Progenitor cell of endocrine pancreas (in vitro differentiated cells): ENCODE data around the gene ADARB2. TPM values are rescaled to one million over a fixed set of nuclear protein-coding genes. Genes with fewer than 3 reads are reported as not detected.

Source experiments
- DNase-seq: peaks from one replicate; pipeline ENCODE4 v3.0.0; 2021; ENCODE audit warnings: low spot score; ENCODE audit not compliant: unreplicated experiment
- H3K27ac Mint-ChIP-seq: 2 replicates; pipeline ENCODE4 v1.8.0; 2021; ENCODE audit warnings: mild to moderate bottlenecking, moderate library complexity, mixed read lengths
- H3K27me3 Mint-ChIP-seq: 2 replicates; pipeline ENCODE4 v1.8.0; 2021; ENCODE audit warnings: mixed read lengths
- H3K36me3 Mint-ChIP-seq: 2 replicates; pipeline ENCODE4 v1.8.0; 2022; ENCODE audit warnings: mixed read lengths; ENCODE audit not compliant: insufficient read depth
- H3K4me1 Mint-ChIP-seq: 2 replicates; pipeline ENCODE4 v1.8.0; 2021; ENCODE audit warnings: low read depth, mixed read lengths
- H3K4me3 Mint-ChIP-seq: 2 replicates; pipeline ENCODE4 v1.8.0; 2021; ENCODE audit warnings: low read depth, mild to moderate bottlenecking, moderate library complexity, mixed read lengths
- H3K9me3 Mint-ChIP-seq: 2 replicates; pipeline ENCODE4 v1.8.0; 2021; ENCODE audit warnings: low read depth, mixed read lengths
- total RNA-seq: library from RNA; stranded (reverse); gene quantifications from 2 replicates; pipeline ENCODE4 v1.2.1, GENCODE V29; 2021
- TF ChIP-seq, protein P1 (sequence below): fragments of 200-600 bp; sonication (generic); IDR thresholded peaks from one replicate; pipeline ENCODE4 v1.5.0; 2021; ENCODE audit warnings: antibody characterized with exemption, mild to moderate bottlenecking; ENCODE audit not compliant: unreplicated experiment

The ADARB2 gene
- total RNA-seq, 1 donor from 2014 or later = 1.3 TPM

DNA sequence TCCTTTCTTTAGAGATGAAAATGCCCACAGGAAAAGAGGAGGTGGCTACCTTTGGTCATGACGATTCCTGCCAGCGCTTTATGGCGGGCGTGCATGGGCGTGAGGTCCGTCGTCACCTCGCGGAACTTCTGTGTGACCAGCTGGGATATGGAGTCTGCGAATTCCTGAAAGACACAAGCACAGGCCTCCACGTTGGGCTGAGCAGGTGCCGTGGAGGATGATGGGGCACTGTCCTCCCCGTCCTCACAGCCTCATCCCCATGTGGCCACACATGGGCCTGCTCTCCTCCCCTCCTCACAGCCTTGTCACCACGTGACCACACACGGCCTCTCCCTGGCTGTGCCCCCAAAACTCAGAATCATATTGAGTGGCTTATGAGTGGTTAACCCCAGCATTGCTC is 466.4 kb downstream of the ADARB2 start:
- Mint-ChIP-seq H3K27me3 (peaks cover 8% of the 10 kb centered on the region), H3K9me3 (no peaks in the 10 kb centered on the region), H3K4me1 (no peaks in the 10 kb centered on the region), H3K36me3 (no peaks in the 10 kb centered on the region), H3K4me3 (no peak overlapping the region), H3K27ac (peak overlapping the region; percentile 70)
- TF ChIP-seq, protein P1, sequence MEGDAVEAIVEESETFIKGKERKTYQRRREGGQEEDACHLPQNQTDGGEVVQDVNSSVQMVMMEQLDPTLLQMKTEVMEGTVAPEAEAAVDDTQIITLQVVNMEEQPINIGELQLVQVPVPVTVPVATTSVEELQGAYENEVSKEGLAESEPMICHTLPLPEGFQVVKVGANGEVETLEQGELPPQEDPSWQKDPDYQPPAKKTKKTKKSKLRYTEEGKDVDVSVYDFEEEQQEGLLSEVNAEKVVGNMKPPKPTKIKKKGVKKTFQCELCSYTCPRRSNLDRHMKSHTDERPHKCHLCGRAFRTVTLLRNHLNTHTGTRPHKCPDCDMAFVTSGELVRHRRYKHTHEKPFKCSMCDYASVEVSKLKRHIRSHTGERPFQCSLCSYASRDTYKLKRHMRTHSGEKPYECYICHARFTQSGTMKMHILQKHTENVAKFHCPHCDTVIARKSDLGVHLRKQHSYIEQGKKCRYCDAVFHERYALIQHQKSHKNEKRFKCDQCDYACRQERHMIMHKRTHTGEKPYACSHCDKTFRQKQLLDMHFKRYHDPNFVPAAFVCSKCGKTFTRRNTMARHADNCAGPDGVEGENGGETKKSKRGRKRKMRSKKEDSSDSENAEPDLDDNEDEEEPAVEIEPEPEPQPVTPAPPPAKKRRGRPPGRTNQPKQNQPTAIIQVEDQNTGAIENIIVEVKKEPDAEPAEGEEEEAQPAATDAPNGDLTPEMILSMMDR = no peak
- DNase-seq = no peak

DNA sequence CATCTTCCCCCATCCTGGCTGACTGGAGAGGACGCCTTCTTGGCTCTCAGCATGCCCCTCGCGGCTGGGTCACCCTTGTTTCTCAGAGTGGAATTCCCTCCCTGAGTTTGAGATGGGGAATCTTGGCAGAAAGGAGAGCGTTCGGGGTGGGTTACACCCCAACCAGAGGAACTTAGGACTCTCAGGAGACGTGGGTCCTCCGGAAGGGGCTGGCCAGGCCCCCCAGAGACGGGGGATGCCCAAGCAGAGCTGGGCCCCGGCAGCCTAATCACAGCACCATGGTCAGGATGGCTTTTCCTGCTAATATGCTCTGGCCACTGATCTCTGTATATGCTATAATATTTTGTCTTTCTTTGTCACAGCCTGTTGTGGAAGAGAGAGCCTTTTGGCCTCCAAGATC is 466.8 kb downstream of the ADARB2 start:
- no peak for DNase-seq
- no peak overlapping the region for H3K27ac Mint-ChIP-seq
- no peaks in the 10 kb centered on the region for H3K4me1 Mint-ChIP-seq
- peaks cover 8% of the 10 kb centered on the region for H3K27me3 Mint-ChIP-seq
- H3K4me3 Mint-ChIP-seq = no peak overlapping the region
- TF ChIP-seq, protein P1 = no peak
- H3K9me3 Mint-ChIP-seq = no peaks in the 10 kb centered on the region
- H3K36me3 Mint-ChIP-seq = no peaks in the 10 kb centered on the region

GRCh38 chr10:1268831-1269230 is 468.5 kb downstream of the ADARB2 start:
- TF ChIP-seq, protein P1 = no peak
- H3K27ac Mint-ChIP-seq = no peak overlapping the region
- peaks cover 8% of the 10 kb centered on the region for H3K27me3 Mint-ChIP-seq
- DNase-seq = no peak
- no peaks in the 10 kb centered on the region for H3K36me3 Mint-ChIP-seq
- no peaks in the 10 kb centered on the region for H3K4me1 Mint-ChIP-seq
- H3K9me3 Mint-ChIP-seq = no peaks in the 10 kb centered on the region
- no peak overlapping the region for H3K4me3 Mint-ChIP-seq

DNA sequence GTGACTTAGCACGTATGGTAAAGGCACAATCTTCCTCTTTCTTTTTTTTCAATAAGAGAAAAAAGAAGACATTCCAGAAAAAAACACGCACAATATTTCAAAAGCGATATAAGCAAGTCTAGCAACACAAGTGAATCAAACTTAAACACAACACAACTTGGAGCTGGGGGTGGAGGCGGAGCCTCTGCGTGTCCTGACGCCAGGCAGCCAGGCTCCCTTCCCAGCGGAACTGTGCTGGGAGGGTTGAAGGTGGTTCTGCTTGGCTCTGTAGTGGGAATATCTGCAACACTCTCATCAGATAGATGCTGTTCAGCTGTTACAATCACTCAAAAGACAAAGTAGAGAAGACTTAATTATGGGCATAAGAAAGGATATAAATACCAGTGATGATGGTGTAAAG is 469.8 kb downstream of the ADARB2 start:
- Mint-ChIP-seq H3K36me3 (no peaks in the 10 kb centered on the region), H3K27me3 (peaks cover 8% of the 10 kb centered on the region), H3K4me1 (no peaks in the 10 kb centered on the region), H3K27ac (no peak overlapping the region), H3K4me3 (no peak overlapping the region), H3K9me3 (no peaks in the 10 kb centered on the region)
- TF ChIP-seq, protein P1 = no peak
- no peak for DNase-seq

GRCh38 chr10:1267148-1267547 is 470.2 kb downstream of the ADARB2 start:
- Mint-ChIP-seq H3K9me3 (no peaks in the 10 kb centered on the region), H3K4me3 (no peak overlapping the region), H3K27ac (no peak overlapping the region), H3K4me1 (no peaks in the 10 kb centered on the region), H3K36me3 (no peaks in the 10 kb centered on the region), H3K27me3 (peaks cover 8% of the 10 kb centered on the region)
- no peak for DNase-seq
- TF ChIP-seq, protein P1 = no peak
